Neural crest cell (in vitro differentiated cells): Measurements from ENCODE around the gene NOP16. TPM values are rescaled to one million over a fixed set of nuclear protein-coding genes. Genes with fewer than 3 reads are reported as not detected.

ENCODE experiments used
- DNase-seq: peaks from one replicate; pipeline ENCODE4 v3.0.0; 2021; ENCODE audit warnings: low read depth, mixed read lengths, low spot score
- H3K27ac Mint-ChIP-seq: one replicate; pipeline ENCODE4 v1.8.0; 2021; ENCODE audit warnings: mild to moderate bottlenecking, mixed read lengths; ENCODE audit not compliant: unreplicated experiment
- H3K27me3 Mint-ChIP-seq: 2 replicates; pipeline ENCODE4 v1.8.0; 2021; ENCODE audit warnings: low read depth, mild to moderate bottlenecking, mixed read lengths
- H3K36me3 Mint-ChIP-seq: 2 replicates; pipeline ENCODE4 v1.8.0; 2021; ENCODE audit warnings: low read depth, mild to moderate bottlenecking, mixed read lengths
- H3K4me1 Mint-ChIP-seq: 2 replicates; pipeline ENCODE4 v1.8.0; 2021; ENCODE audit warnings: mixed read lengths
- H3K4me3 Mint-ChIP-seq: one replicate; pipeline ENCODE4 v1.8.0; 2021; ENCODE audit warnings: mild to moderate bottlenecking, mixed read lengths
- H3K9me3 Mint-ChIP-seq: 2 replicates; pipeline ENCODE4 v1.8.0; 2021; ENCODE audit warnings: mixed read lengths
- long read RNA-seq: library from polyadenylated mRNA; unstranded; transcript quantifications from one replicate; pipeline ENCODE4 v2.0.0, GENCODE V29; 2020
- total RNA-seq: library from RNA; stranded (reverse); gene quantifications from 2 replicates; pipeline ENCODE4 v1.2.1, GENCODE V29; 2021
- TF ChIP-seq, protein P1 (sequence below): fragments of 200-600 bp; sonication (generic); conservative IDR thresholded peaks from 2 replicates; pipeline ENCODE4 v1.5.0; 2021; ENCODE audit warnings: antibody characterized with exemption, mild to moderate bottlenecking

Gene NOP16, protein sequence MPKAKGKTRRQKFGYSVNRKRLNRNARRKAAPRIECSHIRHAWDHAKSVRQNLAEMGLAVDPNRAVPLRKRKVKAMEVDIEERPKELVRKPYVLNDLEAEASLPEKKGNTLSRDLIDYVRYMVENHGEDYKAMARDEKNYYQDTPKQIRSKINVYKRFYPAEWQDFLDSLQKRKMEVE
- 40.9 and 42.4 TPM in 2 replicates for total RNA-seq
- long read RNA-seq, transcript NOP16-205 (4 exons, 1,000 nt) = minor isoform, 5 of 28 reads
- long read RNA-seq, transcript NOP16-207 (5 exons, 1,258 nt) = major isoform, 13 of 28 reads
- long read RNA-seq, partial matches to known transcripts = 0 of 28 reads
- long read RNA-seq, other reads (novel, unspliced or antisense) = 6 of 28 reads

DNA sequence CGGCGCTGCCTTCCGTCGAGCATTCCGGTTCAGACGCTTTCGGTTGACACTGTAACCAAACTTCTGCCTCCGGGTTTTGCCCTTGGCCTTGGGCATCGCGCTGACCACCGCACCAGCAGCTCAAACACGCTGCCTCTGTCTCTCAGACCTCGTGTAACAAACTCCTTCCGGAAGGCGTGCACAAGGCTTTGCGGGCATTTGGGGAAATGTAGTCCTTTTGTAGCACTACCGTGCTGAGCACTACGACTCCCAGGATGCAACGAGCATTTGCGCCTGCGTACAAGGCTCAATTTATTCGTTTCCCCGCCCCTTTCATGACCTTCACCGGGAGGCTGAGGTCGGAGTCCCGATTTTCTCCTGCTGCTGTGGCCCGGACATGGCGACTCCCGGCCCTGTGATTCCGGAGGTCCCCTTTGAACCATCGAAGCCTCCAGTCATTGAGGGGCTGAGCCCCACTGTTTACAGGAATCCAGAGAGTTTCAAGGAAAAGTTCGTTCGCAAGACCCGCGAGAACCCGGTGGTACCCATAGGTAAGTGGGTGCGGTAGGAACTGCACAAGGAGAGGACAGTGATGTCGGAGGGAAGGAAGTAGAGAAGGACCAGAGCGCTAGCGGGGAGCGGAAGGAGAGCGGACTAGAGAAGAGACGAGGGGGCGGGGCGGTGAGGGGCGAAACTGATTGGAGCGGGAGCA lies at the start of gene NOP16, which contains the start of gene HIGD2A:
Gene NOP16, minus strand, starts transcription at position 155 of the 691 bp plus-strand sequence. Its CDS starts 59 bp downstream, at position 96.
Gene HIGD2A, plus strand, starts transcription at position 308 of the 691 bp plus-strand sequence. Its CDS starts 69 bp downstream, at position 377.
- H3K4me1 Mint-ChIP-seq = peaks cover 33% of the 10 kb centered on the region
- TF ChIP-seq, protein P1, sequence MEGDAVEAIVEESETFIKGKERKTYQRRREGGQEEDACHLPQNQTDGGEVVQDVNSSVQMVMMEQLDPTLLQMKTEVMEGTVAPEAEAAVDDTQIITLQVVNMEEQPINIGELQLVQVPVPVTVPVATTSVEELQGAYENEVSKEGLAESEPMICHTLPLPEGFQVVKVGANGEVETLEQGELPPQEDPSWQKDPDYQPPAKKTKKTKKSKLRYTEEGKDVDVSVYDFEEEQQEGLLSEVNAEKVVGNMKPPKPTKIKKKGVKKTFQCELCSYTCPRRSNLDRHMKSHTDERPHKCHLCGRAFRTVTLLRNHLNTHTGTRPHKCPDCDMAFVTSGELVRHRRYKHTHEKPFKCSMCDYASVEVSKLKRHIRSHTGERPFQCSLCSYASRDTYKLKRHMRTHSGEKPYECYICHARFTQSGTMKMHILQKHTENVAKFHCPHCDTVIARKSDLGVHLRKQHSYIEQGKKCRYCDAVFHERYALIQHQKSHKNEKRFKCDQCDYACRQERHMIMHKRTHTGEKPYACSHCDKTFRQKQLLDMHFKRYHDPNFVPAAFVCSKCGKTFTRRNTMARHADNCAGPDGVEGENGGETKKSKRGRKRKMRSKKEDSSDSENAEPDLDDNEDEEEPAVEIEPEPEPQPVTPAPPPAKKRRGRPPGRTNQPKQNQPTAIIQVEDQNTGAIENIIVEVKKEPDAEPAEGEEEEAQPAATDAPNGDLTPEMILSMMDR = no peak
- H3K36me3 Mint-ChIP-seq = peaks cover 4% of the 10 kb centered on the region
- H3K4me3 Mint-ChIP-seq = peak within 1 kb of the TSS; percentile 100
- H3K27me3 Mint-ChIP-seq = no peaks in the 10 kb centered on the region
- DNase-seq = peak; percentile 98
- H3K27ac Mint-ChIP-seq = peak within 1 kb of the TSS; percentile 100
- H3K9me3 Mint-ChIP-seq = no peaks in the 10 kb centered on the region

DNA sequence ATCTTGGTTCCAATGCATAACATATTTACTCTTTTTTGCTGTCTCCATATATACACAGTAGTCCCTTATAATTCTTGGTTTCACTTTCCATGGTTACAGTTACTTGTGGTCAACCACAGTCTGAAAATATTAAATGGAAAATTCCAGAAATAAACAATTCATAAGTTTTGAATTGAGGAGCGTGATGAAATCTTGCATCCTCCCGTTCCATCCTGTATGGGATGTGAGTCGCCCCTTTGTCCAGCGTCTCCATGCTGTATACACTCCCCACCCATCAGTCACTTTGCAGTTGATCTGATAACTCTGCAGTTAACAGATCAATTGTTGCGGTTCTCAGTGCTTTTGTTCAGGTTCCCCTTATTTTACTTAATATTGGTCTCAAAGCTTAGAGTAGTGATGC lies 48.3 kb upstream of the NOP16 start:
- DNase-seq = no peak
- Mint-ChIP-seq H3K9me3 (peaks cover 4% of the 10 kb centered on the region), H3K4me3 (no peak overlapping the region), H3K36me3 (peaks cover 4% of the 10 kb centered on the region), H3K27me3 (peaks cover 19% of the 10 kb centered on the region), H3K27ac (no peak overlapping the region), H3K4me1 (peaks cover 7% of the 10 kb centered on the region)
- TF ChIP-seq, protein P1 = no peak

DNA sequence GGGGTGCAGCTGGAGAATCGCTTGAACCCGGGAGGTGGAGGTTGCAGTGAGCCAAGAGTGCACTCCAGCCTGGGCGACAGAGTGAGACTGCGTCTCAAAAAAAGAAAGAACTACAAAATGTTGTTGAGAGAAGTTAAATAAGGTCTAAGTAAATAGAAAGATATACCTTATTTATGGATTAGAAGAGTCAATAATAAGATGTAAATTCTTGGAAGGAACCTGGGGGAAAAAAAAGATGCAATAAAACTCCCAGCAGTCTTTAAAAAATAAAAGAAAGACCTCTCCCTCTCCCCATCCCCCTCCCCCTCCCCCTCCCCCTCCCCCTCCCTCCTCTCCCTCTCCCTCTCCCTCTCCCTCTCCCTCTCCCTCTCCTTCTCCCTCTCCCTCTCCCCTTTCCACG lies 44.3 kb upstream of the NOP16 start:
- peaks cover 15% of the 10 kb centered on the region for H3K27me3 Mint-ChIP-seq
- H3K4me1 Mint-ChIP-seq = peaks cover 8% of the 10 kb centered on the region
- peaks cover 4% of the 10 kb centered on the region for H3K36me3 Mint-ChIP-seq
- no peak for DNase-seq
- no peak overlapping the region for H3K27ac Mint-ChIP-seq
- H3K4me3 Mint-ChIP-seq = no peak overlapping the region
- H3K9me3 Mint-ChIP-seq = peaks cover 4% of the 10 kb centered on the region
- TF ChIP-seq, protein P1 = no peak

DNA sequence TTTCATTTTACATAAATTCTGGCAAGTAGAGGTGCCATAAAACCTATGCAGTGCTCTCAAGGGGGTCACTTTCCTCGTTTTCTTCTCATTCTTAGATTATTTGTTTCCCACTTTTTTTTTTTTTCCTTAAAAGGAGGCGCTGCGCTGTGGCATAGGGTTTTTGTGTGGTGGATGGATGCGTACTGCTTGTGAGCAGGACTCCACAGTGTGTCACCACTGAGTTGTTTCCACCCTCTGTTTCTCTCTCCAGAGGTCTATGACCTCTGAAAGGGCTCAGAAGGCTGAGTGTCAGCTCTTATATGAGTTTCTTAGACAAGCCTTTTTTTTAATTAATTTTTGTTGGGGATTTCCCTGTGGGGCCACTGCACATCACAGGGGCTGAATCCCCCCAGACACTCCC lies 41.6 kb upstream of the NOP16 start:
- Mint-ChIP-seq H3K9me3 (peaks cover 4% of the 10 kb centered on the region), H3K27ac (no peak overlapping the region), H3K27me3 (peaks cover 8% of the 10 kb centered on the region), H3K36me3 (peaks cover 8% of the 10 kb centered on the region), H3K4me3 (no peak overlapping the region), H3K4me1 (peaks cover 8% of the 10 kb centered on the region)
- TF ChIP-seq, protein P1 = no peak
- no peak for DNase-seq

DNA sequence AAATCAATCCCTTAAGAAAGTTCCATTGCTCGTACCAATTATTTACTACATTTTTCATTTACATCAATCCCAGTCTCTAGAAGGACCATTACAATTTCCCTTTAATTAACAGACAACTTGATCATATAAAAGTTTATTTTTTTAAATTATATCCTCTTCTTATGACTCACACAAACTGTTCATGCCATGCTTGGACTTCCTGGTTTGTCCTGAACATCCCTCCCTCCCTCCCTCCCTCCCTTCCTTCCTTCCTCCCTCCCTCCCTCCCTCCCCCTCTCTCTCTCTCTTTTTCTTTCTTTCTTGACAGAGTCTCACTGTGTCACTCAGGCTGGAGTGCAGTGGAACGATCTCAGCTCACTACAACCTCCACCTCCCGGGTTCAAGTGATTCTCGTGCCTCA lies 39.6 kb upstream of the NOP16 start:
- no peak overlapping the region for H3K27ac Mint-ChIP-seq
- H3K4me1 Mint-ChIP-seq = peaks cover 8% of the 10 kb centered on the region
- peaks cover 8% of the 10 kb centered on the region for H3K36me3 Mint-ChIP-seq
- no peak for DNase-seq
- no peak overlapping the region for H3K4me3 Mint-ChIP-seq
- TF ChIP-seq, protein P1 = no peak
- peaks cover 8% of the 10 kb centered on the region for H3K27me3 Mint-ChIP-seq
- H3K9me3 Mint-ChIP-seq = peaks cover 4% of the 10 kb centered on the region
